HCT116 (cell line): ENCODE measurements around the gene NR6A1. TPM values are rescaled to one million over a fixed set of nuclear protein-coding genes. Genes with fewer than 3 reads are reported as not detected.
"Not testable (repeated sequence)": the region's sequence is repeated elsewhere in the genome, so short reads cannot be mapped to it uniquely, and the experiment has no call there.

Source experiments
- ATAC-seq: fragments of 200-7000 bp; cut with Tn5 transposase; 2 replicates; pipeline ENCODE4 v1.9.1; 2020; ENCODE audit warnings: mild to moderate bottlenecking, moderate library complexity
- BruUV-seq: library from RNA; stranded (reverse); fragments of 400-500 nt; replicated peaks from 2 replicates; lab custom pipeline; 2021; lab: Mats Ljungman, UMichigan
- CTCF ChIA-PET: fragments of 300-600 bp; sonication (Branson Sonifier 250); formaldehyde crosslinking; loops from one replicate; lab custom pipeline; 2021; ENCODE audit warnings: antibody characterized with exemption; lab: Charles Lee
- POLR2A ChIA-PET: fragments of 300-600, 350-600 bp; sonication (Branson Sonifier 250); formaldehyde crosslinking; loops from one replicate; lab custom pipeline; 2021; ENCODE audit warnings: antibody characterized with exemption; lab: Charles Lee
- RAD21 ChIA-PET, 2 experiments: fragments of 300-600 bp; sonication (Branson Sonifier 250); formaldehyde crosslinking; loops; one replicate each; lab custom pipeline; 2023; ENCODE audit warnings: low total read pairs in 2 of 2; ENCODE audit not compliant: uncharacterized antibody in 2 of 2, unreplicated experiment in 2 of 2, low non-redundant PET in 1 of 2; lab: Charles Lee
- DNase-seq: peaks from one replicate; pipeline ENCODE4 v3.0.0-alpha.2; 2010; ENCODE audit warnings: low read depth, low spot score
- H2AFZ ChIP-seq: fragments of 200-600 bp; shearing (Covaris generic), sonication (generic); 2 replicates; pipeline ENCODE4 v1.6.1; 2017; ENCODE audit warnings: low read depth, mixed run types, mixed read lengths, antibody characterized with exemption, low read length; ENCODE audit not compliant: poor library complexity, severe bottlenecking
- H3K27ac ChIP-seq: 2 replicates; pipeline ENCODE4 v1.5.1; 2012; ENCODE audit warnings: low read depth, low read length
- H3K27me3 ChIP-seq: fragments of 200-600 bp; sonication (generic); 2 replicates; pipeline ENCODE4 v1.6.1; 2016; ENCODE audit warnings: mixed run types, low read length, mixed read lengths; ENCODE audit not compliant: insufficient read depth
- H3K36me3 ChIP-seq, 2 experiments: fragments of 200-500 bp in 1 of 2; fragments of 200-600 bp in 1 of 2; sonication (Bioruptor generic) in 1 of 2; sonication (generic) in 1 of 2; 2 replicates each; pipeline versions ENCODE4 v1.5.1 to v1.6.1; 2014 to 2016; ENCODE audit warnings: low read length in 2 of 2, inconsistent platforms in 1 of 2, mixed read lengths in 1 of 2, mixed run types in 1 of 2; ENCODE audit not compliant: insufficient read depth in 2 of 2, control insufficient read depth in 1 of 2
- H3K4me1 ChIP-seq, 2 experiments: fragments of 200-600 bp in 1 of 2; sonication (generic) in 1 of 2; 2 replicates each; pipeline versions ENCODE4 v1.5.1 to v1.6.1; 2012 to 2017; ENCODE audit warnings: low read length in 2 of 2, inconsistent platforms in 1 of 2, mild to moderate bottlenecking in 1 of 2, mixed read lengths in 1 of 2, mixed run types in 1 of 2, moderate library complexity in 1 of 2; ENCODE audit not compliant: insufficient read depth in 2 of 2, control insufficient read depth in 1 of 2
- H3K4me2 ChIP-seq: fragments of 200-600 bp; sonication (generic); 2 replicates; pipeline ENCODE4 v1.6.1; 2017; ENCODE audit warnings: mixed run types, low read length, mixed read lengths
- H3K4me3 ChIP-seq, 2 experiments: fragments of 200-600 bp in 1 of 2; sonication (generic) in 1 of 2; replicated peaks in 1 of 2; 2 replicates each; pipeline ENCODE4 v1.5.1; 2011 to 2016; ENCODE audit warnings: low read length in 2 of 2, control low read depth in 1 of 2, low read depth in 1 of 2, mild to moderate bottlenecking in 1 of 2, mixed read lengths in 1 of 2, mixed run types in 1 of 2
- H3K79me2 ChIP-seq: fragments of 200-600 bp; sonication (generic); 2 replicates; pipeline ENCODE4 v1.6.1; 2017; ENCODE audit warnings: mild to moderate bottlenecking, mixed run types, low read length, moderate library complexity, mixed read lengths; ENCODE audit not compliant: insufficient read depth
- H3K9ac ChIP-seq: fragments of 200-600 bp; sonication (generic); 2 replicates; pipeline ENCODE4 v1.6.1; 2016; ENCODE audit warnings: low read length, mixed read lengths
- H3K9me2 ChIP-seq: fragments of 200-600 bp; sonication (generic), shearing (Covaris generic); 2 replicates; pipeline ENCODE4 v1.6.1; 2017; ENCODE audit warnings: mixed run types, mild to moderate bottlenecking, moderate library complexity; ENCODE audit not compliant: insufficient read depth
- H3K9me3 ChIP-seq, 2 experiments: fragments of 200-500 bp in 1 of 2; fragments of 200-600 bp in 1 of 2; sonication (Bioruptor generic) in 1 of 2; sonication (generic) in 1 of 2; 2 replicates each; pipeline ENCODE4 v1.6.1; 2014 to 2017; ENCODE audit warnings: low read length in 2 of 2, mixed read lengths in 2 of 2, inconsistent platforms in 1 of 2, low read depth in 1 of 2, mild to moderate bottlenecking in 1 of 2, mixed run types in 1 of 2, moderate library complexity in 1 of 2; ENCODE audit not compliant: control insufficient read depth in 1 of 2, insufficient read depth in 1 of 2
- H4K20me1 ChIP-seq: fragments of 200-600 bp; sonication (generic), shearing (Covaris generic); 2 replicates; pipeline ENCODE4 v1.6.1; 2017; ENCODE audit warnings: mixed run types, mild to moderate bottlenecking, moderate library complexity; ENCODE audit not compliant: insufficient read depth
- CBX3 ChIP-seq: IDR thresholded peaks from 2 replicates; pipeline ENCODE4 v1.6.1; 2012; ENCODE audit warnings: low read depth
- EGR1 ChIP-seq: IDR thresholded peaks from 2 replicates; pipeline ENCODE4 v1.6.1; 2012; ENCODE audit warnings: low read depth
- ELF1 ChIP-seq: IDR thresholded peaks from 2 replicates; pipeline ENCODE4 v1.6.1; 2012; ENCODE audit warnings: low read depth, borderline replicate concordance
- FOSL1 ChIP-seq: IDR thresholded peaks from 2 replicates; pipeline ENCODE4 v1.6.1; 2012; ENCODE audit warnings: low read depth
- MAX ChIP-seq: IDR thresholded peaks from 2 replicates; pipeline ENCODE4 v1.6.1; 2012
- POLR2A ChIP-seq: IDR thresholded peaks from 2 replicates; pipeline ENCODE4 v1.7.0; 2011; ENCODE audit warnings: borderline replicate concordance; ENCODE audit not compliant: insufficient read depth, insufficient read length; ENCODE audit errors: extremely low read depth
- YY1 ChIP-seq: IDR thresholded peaks from 2 replicates; pipeline ENCODE4 v1.6.1; 2011; ENCODE audit warnings: low read length, low read depth, moderate library complexity, mild to moderate bottlenecking; ENCODE audit not compliant: insufficient replicate concordance; ENCODE audit errors: extremely low read depth
- ZNF274 ChIP-seq: fragments of 200-500 bp; sonication (Bioruptor generic); IDR thresholded peaks from 2 replicates; pipeline ENCODE4 v1.6.1; 2014; ENCODE audit warnings: mild to moderate bottlenecking, low read depth, low read length, inconsistent platforms
- intact Hi-C: fragments of 100-400 bp; cut with micrococcal nuclease; formaldehyde crosslinking; loops from 2 replicates; pipeline ENCODE4 v1.10.0; 2022
- total RNA-seq: library from RNA; stranded (reverse); gene quantifications from one replicate; pipeline ENCODE4 v1.2.1, GENCODE V29; 2021; ENCODE audit not compliant: unreplicated experiment

NR6A1 gene
- total RNA-seq, 1 experiment from 2014 or later, result 9.9 TPM

- Histone ChIP-seq H3K9me2 (no peaks in the 10 kb centered on the region), H3K9ac (no peak overlapping the region), H3K27me3 (no peaks in the 10 kb centered on the region), H3K27ac (no peak overlapping the region), H4K20me1 (no peaks in the 10 kb centered on the region), H3K4me2 (no peak overlapping the region), H3K4me1 (peaks cover 28 to 35% of the 10 kb centered on the region in 2 experiments), H3K79me2 (peaks cover 73% of the 10 kb centered on the region)
- no peak for ATAC-seq
- no TSS peak for BruUV-seq
- intact Hi-C loops, result no loop called here
- RAD21 ChIA-PET, result no interaction called here
- no peak for TF ChIP-seq MAX
- TF ChIP-seq, all 23 proteins: peak for 0
- ChIA-PET CTCF (no interaction called here), POLR2A (interaction anchor here (1.0 kb wide), 1 partner anchor 30 kb away, joined by 4 read pairs; the partner anchor contains the start of gene NR6A1)
- DNase-seq, result no peak
- no peaks in the 10 kb centered on the region for H3K9me3 ChIP-seq
- H2AFZ ChIP-seq, result no peak overlapping the region
- H3K36me3 ChIP-seq, result no peaks in the 10 kb centered on the region
- no peak overlapping the region for H3K4me3 ChIP-seq
These were observed 30.0 kb downstream of the NR6A1 start for GRCh38 chr9:124741149-124741548.

GRCh38 chr9:124739360-124739759 is 31.8 kb downstream of the NR6A1 start:
- H2AFZ ChIP-seq, result no peak overlapping the region
- no peaks in the 10 kb centered on the region for H3K36me3 ChIP-seq
- intact Hi-C loops, result no loop called here
- no TSS peak for BruUV-seq
- TF ChIP-seq YY1 (no peak), ELF1 (no peak), EGR1 (no peak), ZNF274 (no peak), CBX3 (no peak), POLR2A (no peak), FOSL1 (no peak)
- TF ChIP-seq, all 23 proteins: peak for 0
- no peak overlapping the region for H3K27ac ChIP-seq
- no peaks in the 10 kb centered on the region for H3K27me3 ChIP-seq
- H3K4me1 ChIP-seq, result peaks cover 41 to 43% of the 10 kb centered on the region in 2 experiments
- no peak overlapping the region for H3K4me2 ChIP-seq
- H3K79me2 ChIP-seq, result peaks cover 68% of the 10 kb centered on the region
- no peak overlapping the region for H3K4me3 ChIP-seq
- no peaks in the 10 kb centered on the region for H3K9me3 ChIP-seq
- H3K9me2 ChIP-seq, result no peaks in the 10 kb centered on the region
- no peak overlapping the region for H3K9ac ChIP-seq
- CTCF ChIA-PET, result no interaction called here
- H4K20me1 ChIP-seq, result no peaks in the 10 kb centered on the region
- RAD21 ChIA-PET, result no interaction called here
- ATAC-seq, result no peak
- no peak for DNase-seq
- POLR2A ChIA-PET, result no interaction called here

GRCh38 chr9:124738075-124738474 is 33.0 kb downstream of the NR6A1 start:
- RAD21 ChIA-PET, H3K9ac ChIP-seq, H3K27ac ChIP-seq, H3K27me3 ChIP-seq, H2AFZ ChIP-seq, H3K9me3 ChIP-seq, CTCF ChIA-PET, H3K4me2 ChIP-seq, H3K4me3 ChIP-seq, DNase-seq, H3K36me3 ChIP-seq, H3K9me2 ChIP-seq, ATAC-seq, H4K20me1 ChIP-seq, intact Hi-C loops, BruUV-seq: not testable (repeated sequence)
- peaks cover 41 to 45% of the 10 kb centered on the region in 2 experiments for H3K4me1 ChIP-seq
- POLR2A ChIA-PET, result interaction anchor here (1.5 kb wide), 1 partner anchor 503 kb away, joined by 3 read pairs; the partner anchor contains the start of gene HSPA5
- peaks cover 68% of the 10 kb centered on the region for H3K79me2 ChIP-seq
